Cardiac fibroblast (primary cell): Measurements from ENCODE around the gene CRYBG1.
"Not testable (repeated sequence)": the region's sequence is repeated elsewhere in the genome, so short reads cannot be mapped to it uniquely, and the experiment has no call there.

Experiments used
- DNase-seq, 2 donors: peaks; one replicate each; pipeline versions ENCODE4 v3.0.0 to v3.0.0-alpha.2; 2010; ENCODE audit warnings: low read depth in 2 of 2
- H3K4me3 ChIP-seq, 2 donors: replicated peaks in 1 of 2; 1 replicate in 1 of 2; 2 replicates in 1 of 2; pipeline ENCODE4 v1.5.1; 2011; ENCODE audit warnings: low read depth in 2 of 2, low read length in 2 of 2, mild to moderate bottlenecking in 2 of 2, moderate library complexity in 1 of 2
- TF ChIP-seq, protein P1 (sequence below): IDR thresholded peaks from one replicate; pipeline ENCODE4 v1.5.1; 2011; ENCODE audit warnings: low read depth, mild to moderate bottlenecking, low read length, inconsistent platforms

Gene CRYBG1

DNA sequence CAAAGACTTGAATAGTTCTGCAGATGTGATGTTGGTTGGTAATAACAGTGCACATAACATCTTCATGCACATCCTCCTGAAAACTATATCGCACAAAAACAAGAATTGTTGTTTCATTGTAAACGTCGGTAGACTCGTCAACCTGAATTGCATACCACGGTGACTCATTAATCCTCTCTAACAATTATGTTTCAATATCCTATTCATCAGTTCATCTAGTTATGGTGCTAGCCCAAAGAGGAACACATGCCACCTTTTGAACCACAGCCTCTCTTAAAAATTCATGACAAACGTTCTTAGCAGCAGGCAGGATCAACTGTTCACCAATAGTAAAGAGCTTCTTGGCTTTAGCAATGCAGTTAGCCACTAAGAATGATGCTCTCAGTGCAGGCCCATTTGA, 25.0 kb downstream of the CRYBG1 start:
- TF ChIP-seq, protein P1, sequence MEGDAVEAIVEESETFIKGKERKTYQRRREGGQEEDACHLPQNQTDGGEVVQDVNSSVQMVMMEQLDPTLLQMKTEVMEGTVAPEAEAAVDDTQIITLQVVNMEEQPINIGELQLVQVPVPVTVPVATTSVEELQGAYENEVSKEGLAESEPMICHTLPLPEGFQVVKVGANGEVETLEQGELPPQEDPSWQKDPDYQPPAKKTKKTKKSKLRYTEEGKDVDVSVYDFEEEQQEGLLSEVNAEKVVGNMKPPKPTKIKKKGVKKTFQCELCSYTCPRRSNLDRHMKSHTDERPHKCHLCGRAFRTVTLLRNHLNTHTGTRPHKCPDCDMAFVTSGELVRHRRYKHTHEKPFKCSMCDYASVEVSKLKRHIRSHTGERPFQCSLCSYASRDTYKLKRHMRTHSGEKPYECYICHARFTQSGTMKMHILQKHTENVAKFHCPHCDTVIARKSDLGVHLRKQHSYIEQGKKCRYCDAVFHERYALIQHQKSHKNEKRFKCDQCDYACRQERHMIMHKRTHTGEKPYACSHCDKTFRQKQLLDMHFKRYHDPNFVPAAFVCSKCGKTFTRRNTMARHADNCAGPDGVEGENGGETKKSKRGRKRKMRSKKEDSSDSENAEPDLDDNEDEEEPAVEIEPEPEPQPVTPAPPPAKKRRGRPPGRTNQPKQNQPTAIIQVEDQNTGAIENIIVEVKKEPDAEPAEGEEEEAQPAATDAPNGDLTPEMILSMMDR = no peak
- no peak for DNase-seq
- no peak overlapping the region for H3K4me3 ChIP-seq

DNA sequence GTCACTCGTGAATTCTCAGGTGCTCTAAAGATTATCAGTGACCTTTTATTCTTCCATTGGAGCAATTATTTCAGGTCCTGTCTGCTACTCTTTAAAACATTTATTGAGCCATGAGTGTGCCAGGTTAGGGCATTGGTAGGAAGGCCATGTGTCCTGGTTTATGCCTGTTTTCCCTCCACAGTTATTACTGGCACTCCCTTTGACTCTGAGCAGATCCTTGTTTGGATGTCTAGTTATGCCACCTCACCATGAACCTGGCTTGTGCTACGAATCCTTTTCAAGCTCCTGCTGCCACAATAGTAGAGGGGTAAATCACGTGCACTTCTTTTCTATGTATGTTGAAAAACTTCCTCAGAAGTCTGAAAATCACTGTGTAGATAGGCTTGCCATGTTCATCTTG, 27.4 kb downstream of the CRYBG1 start:
- DNase-seq = no peak
- no peak overlapping the region for H3K4me3 ChIP-seq
- TF ChIP-seq, protein P1 = no peak

DNA sequence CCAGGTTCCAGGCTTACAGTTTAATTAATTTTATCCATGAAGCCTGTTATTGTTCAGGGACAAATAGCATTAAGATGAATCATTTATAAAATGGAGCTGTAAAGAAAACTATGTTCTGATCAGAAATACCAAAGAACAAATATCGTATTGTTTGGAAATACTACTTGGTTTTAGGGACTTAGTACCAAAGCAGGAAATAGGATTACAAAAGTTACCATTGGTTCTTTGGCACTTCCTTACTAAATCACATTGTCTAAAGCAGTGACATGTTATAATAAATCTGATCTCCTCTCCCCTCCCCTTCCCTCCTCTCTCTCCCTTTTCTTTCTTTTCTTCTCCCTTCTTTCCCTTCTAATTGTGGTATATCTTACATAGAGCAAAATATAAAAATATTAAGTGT, 29.6 kb downstream of the CRYBG1 start:
- TF ChIP-seq, protein P1 = no peak
- no peak overlapping the region for H3K4me3 ChIP-seq
- no peak for DNase-seq

DNA sequence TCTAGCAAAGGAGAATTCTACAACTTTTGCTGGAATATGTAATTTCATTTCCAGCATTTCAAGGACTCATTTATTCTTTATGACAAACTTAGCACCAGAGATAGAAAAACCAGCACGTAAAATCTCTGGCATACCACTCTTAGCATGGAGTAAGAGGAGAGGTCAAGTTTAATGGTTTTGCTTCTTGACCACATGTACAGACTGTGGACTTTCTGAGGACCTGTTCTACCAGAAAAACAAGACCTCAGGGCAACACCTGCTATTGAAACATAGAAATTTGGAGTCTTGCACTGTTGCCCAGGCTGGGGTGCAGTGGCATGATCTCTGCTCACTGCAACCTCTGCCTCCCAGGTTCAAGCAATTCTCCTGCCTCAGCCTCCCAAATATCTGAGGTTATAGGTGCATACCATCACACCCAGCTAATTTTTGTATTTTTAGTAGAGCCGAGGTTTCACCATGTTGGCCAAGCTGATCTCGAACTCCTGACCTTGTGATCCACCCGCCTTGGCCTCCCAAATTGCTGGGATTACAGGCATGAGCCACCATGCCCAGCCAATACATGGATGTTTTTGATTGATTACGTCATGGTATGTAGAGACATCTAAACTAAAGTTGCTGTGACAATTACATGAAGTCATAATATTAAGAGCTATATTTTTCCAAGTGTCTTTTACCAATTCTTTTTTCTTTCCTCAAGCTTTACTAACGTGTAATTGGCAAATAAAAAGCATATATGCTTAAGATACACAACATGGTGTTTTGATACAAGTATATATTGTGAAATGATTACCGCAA, 36.1 kb downstream of the CRYBG1 start:
- TF ChIP-seq, protein P1 = no peak
- no peak for DNase-seq
- no peak overlapping the region for H3K4me3 ChIP-seq

DNA sequence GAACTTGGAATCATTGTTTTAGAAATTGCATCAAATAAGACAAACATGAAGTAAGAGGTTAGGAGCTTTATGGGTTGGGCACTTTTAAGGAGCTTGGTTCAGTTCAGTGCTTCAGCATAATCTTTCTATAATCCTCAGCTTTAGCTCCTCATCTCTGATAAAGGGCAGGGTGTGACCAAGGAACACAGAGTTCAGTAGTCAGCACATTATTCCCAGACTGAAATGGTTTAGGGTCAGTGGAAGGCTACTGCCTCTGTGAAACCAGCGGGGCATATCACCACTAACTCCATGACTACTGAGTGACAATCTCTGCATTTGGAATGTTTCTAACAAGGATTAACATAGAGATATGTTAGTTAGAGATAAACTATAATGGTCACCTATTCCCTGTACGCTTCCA, 36.9 kb downstream of the CRYBG1 start:
- no peak overlapping the region for H3K4me3 ChIP-seq
- DNase-seq = no peak
- TF ChIP-seq, protein P1 = no peak

DNA sequence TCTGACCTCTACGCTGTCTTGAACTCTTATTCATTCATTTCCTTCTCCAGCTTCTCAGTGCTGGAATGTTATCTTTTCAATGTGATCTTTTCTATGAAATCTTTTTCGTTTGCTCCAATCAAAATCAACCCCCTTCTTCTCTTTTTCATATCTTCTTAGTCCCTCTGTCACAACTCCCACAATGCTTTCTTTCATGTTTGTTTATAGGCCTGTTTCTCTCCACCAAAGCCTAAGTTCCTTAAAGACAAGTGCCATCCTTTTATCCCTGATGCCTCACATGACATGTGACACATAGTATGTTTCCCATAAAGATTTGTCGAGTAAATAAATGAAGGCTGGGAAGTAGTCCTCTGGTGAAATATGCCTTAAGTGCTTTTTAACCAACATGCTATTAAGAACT, 38.1 kb downstream of the CRYBG1 start:
- DNase-seq = no peak
- H3K4me3 ChIP-seq = no peak overlapping the region
- TF ChIP-seq, protein P1 = no peak

DNA sequence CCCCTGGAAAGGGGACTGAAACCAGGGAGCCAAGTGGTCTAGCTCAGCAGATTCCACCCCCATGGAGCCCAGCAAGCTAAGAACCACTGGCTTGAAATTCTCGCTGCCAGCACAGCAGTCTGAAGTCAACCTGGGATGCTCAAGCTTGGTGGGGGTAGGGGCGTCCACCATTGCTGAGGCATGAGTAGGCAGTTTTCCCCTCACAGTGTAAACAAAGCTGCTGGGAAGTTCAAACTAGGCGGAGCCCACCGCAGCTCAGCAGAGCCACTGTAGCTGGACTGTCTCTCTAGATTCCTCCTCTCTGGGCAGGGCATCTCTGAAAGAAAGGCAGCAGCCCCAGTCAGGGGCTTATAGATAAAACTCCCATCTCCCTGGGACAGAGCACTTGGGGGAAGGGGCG, 44.5 kb downstream of the CRYBG1 start:
- not testable (repeated sequence) for H3K4me3 ChIP-seq, DNase-seq
